AG10803 (cell line): Measurements from ENCODE around the gene FBXO11.

Experiments used
- DNase-seq: peaks from one replicate; pipeline ENCODE4 v3.0.0; 2010; ENCODE audit warnings: low read depth
- H3K4me3 ChIP-seq: 2 replicates; pipeline ENCODE4 v1.5.1; 2011; ENCODE audit warnings: mild to moderate bottlenecking, low read length, control low read depth
- CTCF ChIP-seq: conservative IDR thresholded peaks from 2 replicates; pipeline ENCODE4 v1.5.1; 2011; ENCODE audit warnings: mild to moderate bottlenecking, low read length, control low read depth, inconsistent platforms

Gene FBXO11

GRCh38 chr2:47801118-47801517 lies 105.2 kb downstream of the FBXO11 start:
- no peak for TF ChIP-seq CTCF
- no peak for DNase-seq
- no peak overlapping the region for H3K4me3 ChIP-seq

DNA sequence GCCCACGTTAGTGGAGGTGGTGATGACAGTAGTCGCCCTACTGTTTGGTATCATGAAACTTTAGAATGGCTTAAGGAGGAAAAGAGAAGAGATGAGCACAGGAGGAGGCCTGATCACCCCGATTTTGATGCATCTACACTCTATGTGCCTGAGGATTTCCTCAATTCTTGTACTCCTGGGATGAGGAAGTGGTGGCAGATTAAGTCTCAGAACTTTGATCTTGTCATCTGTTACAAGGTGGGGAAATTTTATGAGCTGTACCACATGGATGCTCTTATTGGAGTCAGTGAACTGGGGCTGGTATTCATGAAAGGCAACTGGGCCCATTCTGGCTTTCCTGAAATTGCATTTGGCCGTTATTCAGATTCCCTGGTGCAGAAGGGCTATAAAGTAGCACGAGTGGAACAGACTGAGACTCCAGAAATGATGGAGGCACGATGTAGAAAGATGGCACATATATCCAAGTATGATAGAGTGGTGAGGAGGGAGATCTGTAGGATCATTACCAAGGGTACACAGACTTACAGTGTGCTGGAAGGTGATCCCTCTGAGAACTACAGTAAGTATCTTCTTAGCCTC lies 107.2 kb downstream of the FBXO11 start:
- DNase-seq = no peak
- no peak overlapping the region for H3K4me3 ChIP-seq
- no peak for TF ChIP-seq CTCF

DNA sequence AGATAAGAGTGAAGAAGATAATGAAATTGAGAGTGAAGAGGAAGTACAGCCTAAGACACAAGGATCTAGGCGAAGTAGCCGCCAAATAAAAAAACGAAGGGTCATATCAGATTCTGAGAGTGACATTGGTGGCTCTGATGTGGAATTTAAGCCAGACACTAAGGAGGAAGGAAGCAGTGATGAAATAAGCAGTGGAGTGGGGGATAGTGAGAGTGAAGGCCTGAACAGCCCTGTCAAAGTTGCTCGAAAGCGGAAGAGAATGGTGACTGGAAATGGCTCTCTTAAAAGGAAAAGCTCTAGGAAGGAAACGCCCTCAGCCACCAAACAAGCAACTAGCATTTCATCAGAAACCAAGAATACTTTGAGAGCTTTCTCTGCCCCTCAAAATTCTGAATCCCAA lies 107.7 kb downstream of the FBXO11 start:
- no peak for TF ChIP-seq CTCF
- no peak for DNase-seq
- no peak overlapping the region for H3K4me3 ChIP-seq

GRCh38 chr2:47796090-47796697 lies 110.1 kb downstream of the FBXO11 start:
- no peak overlapping the region for H3K4me3 ChIP-seq
- no peak for DNase-seq
- TF ChIP-seq CTCF = no peak

DNA sequence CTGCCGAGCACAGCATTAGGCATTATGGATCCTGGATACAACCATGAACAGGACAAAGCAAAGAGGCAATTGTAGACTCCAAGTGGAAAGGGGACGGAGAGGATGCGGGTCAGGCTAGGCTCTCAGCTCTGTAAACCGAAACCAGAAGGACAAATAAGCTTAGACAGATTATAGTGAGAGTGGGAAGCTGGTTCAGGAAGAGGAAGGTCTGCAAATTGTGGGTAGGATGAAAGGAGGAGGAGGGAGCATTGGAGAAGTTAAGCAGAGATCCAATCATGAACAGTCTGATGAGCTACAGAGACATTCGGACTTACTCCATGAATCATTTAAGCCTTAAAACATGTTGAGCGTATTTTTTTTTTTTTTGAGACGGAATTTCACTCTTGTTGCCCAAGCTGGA lies 120.3 kb downstream of the FBXO11 start:
- no peak for DNase-seq
- TF ChIP-seq CTCF = no peak
- no peak overlapping the region for H3K4me3 ChIP-seq

GRCh38 chr2:47784352-47784851 lies 121.9 kb downstream of the FBXO11 start:
- peak; percentile 24 for DNase-seq
- no peak for TF ChIP-seq CTCF
- H3K4me3 ChIP-seq = peak overlapping the region; percentile 90
